ENCODE data around the gene AGFG2. TPM values are rescaled to one million over a fixed set of nuclear protein-coding genes. Genes with fewer than 3 reads are reported as not detected.
A peak's percentile ranks its signal among the peaks of the same experiment; 100 is the strongest.

AGFG2 gene
- total RNA-seq, 1 experiment from 2014 or later: 42.5 TPM

- no peak overlapping the region for H3K27ac ChIP-seq (ENCODE audit: low read length)
- in situ Hi-C loops (cut with HindIII; ENCODE audit: low pct_unique_long_range_greater_than_20kb, low sequenced_read_pairs) (no loop called here), intact Hi-C loops (cut with micrococcal nuclease; ENCODE audit: unreplicated experiment) (no loop called here)
- H3K9me3 ChIP-seq (ENCODE audit: control insufficient read depth, insufficient read depth, low read depth, low read length): no peaks in the 10 kb centered on the region
- POLR2A ChIA-PET: interaction anchor here (0.6 kb wide), 1 partner anchor 35 kb away, joined by 3 read pairs; no protein-coding TSS in a partner anchor
- H3K36me3 ChIP-seq (ENCODE audit: control insufficient read depth, insufficient read depth, low read length): no peaks in the 10 kb centered on the region
- CTCF ChIA-PET: interaction anchor here (0.7 kb wide), 1 partner anchor 1478 kb away, joined by 7 read pairs; no protein-coding TSS in a partner anchor
- DNase-seq (ENCODE audit: low read depth, low spot score) (no peak), ATAC-seq (0 out of 2 replicates have a peak, but pooled peaks have one; percentile 4)
- no peak for TF ChIP-seq TCF7L2 (IDR thresholded peaks at IDR 0.05; ENCODE audit: low read depth, low read length)
- H3K4me3 ChIP-seq (ENCODE audit: low read depth in 2 of 2, low read length in 2 of 2): no peak overlapping the region
- peaks cover 11% of the 10 kb centered on the region for H3K4me1 ChIP-seq (ENCODE audit: control insufficient read depth, insufficient read depth, low read length)
- no peaks in the 10 kb centered on the region for H3K27me3 ChIP-seq (ENCODE audit: control insufficient read depth, insufficient read depth, low read length)
- BruUV-seq (replicated peaks): no TSS peak
Measured at GRCh38 chr7:100490483-100491191, 48.4 kb upstream of the AGFG2 start.

DNA sequence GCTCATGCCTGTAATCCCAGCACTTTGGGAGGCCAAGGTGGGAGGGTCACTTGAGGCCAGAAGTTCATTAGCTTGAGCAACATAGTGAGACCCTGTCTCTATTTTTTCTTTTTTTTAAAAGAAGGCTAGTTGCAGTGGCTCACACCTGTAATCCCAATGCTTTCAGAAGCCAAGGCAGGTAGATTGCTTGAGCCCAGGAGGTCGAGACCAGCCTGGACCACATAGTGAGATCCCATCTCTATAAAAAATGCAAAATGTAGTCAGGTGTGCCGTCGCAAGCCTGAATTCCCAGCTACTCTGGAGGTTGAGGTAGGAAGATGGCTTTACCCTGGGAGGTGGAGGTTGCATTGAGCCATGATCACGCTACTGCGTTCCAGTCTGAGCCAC is 47.8 kb upstream of the AGFG2 start:
- H3K27ac ChIP-seq (ENCODE audit: low read length): no peak overlapping the region
- no peaks in the 10 kb centered on the region for H3K9me3 ChIP-seq (ENCODE audit: control insufficient read depth, insufficient read depth, low read depth, low read length)
- intact Hi-C loops (cut with micrococcal nuclease; ENCODE audit: unreplicated experiment) (no loop called here), in situ Hi-C loops (cut with HindIII; ENCODE audit: low pct_unique_long_range_greater_than_20kb, low sequenced_read_pairs) (no loop called here)
- no peaks in the 10 kb centered on the region for H3K27me3 ChIP-seq (ENCODE audit: control insufficient read depth, insufficient read depth, low read length)
- ChIA-PET POLR2A (no interaction called here), CTCF (interaction anchor here (0.7 kb wide), 1 partner anchor 1477 kb away, joined by 7 read pairs; no protein-coding TSS in a partner anchor)
- no peak for ATAC-seq
- no TSS peak for BruUV-seq (replicated peaks)
- no peaks in the 10 kb centered on the region for H3K36me3 ChIP-seq (ENCODE audit: control insufficient read depth, insufficient read depth, low read length)
- no peak overlapping the region for H3K4me3 ChIP-seq (ENCODE audit: low read depth in 2 of 2, low read length in 2 of 2)
- TF ChIP-seq POLR2AphosphoS5 (IDR thresholded peaks at IDR 0.05; ENCODE audit: low read depth, low read length): no peak
- DNase-seq (ENCODE audit: low read depth, low spot score): no peak
- peaks cover 5% of the 10 kb centered on the region; the same call in 1 of the 2 replicates for H3K4me1 ChIP-seq (ENCODE audit: control insufficient read depth, insufficient read depth, low read length)

- intact Hi-C loops (cut with micrococcal nuclease; ENCODE audit: unreplicated experiment) (no loop called here), in situ Hi-C loops (cut with HindIII; ENCODE audit: low pct_unique_long_range_greater_than_20kb, low sequenced_read_pairs) (no loop called here)
- TF ChIP-seq CTCF (IDR thresholded peaks at IDR 0.05) (no peak), TCF7L2 (IDR thresholded peaks at IDR 0.05; ENCODE audit: low read depth, low read length) (no peak), SIN3A (IDR thresholded peaks at IDR 0.05; ENCODE audit: borderline replicate concordance, insufficient read depth, low read depth, low read length) (no peak), POLR2AphosphoS5 (IDR thresholded peaks at IDR 0.05; ENCODE audit: low read depth, low read length) (no peak)
- TF ChIP-seq, protein P1, sequence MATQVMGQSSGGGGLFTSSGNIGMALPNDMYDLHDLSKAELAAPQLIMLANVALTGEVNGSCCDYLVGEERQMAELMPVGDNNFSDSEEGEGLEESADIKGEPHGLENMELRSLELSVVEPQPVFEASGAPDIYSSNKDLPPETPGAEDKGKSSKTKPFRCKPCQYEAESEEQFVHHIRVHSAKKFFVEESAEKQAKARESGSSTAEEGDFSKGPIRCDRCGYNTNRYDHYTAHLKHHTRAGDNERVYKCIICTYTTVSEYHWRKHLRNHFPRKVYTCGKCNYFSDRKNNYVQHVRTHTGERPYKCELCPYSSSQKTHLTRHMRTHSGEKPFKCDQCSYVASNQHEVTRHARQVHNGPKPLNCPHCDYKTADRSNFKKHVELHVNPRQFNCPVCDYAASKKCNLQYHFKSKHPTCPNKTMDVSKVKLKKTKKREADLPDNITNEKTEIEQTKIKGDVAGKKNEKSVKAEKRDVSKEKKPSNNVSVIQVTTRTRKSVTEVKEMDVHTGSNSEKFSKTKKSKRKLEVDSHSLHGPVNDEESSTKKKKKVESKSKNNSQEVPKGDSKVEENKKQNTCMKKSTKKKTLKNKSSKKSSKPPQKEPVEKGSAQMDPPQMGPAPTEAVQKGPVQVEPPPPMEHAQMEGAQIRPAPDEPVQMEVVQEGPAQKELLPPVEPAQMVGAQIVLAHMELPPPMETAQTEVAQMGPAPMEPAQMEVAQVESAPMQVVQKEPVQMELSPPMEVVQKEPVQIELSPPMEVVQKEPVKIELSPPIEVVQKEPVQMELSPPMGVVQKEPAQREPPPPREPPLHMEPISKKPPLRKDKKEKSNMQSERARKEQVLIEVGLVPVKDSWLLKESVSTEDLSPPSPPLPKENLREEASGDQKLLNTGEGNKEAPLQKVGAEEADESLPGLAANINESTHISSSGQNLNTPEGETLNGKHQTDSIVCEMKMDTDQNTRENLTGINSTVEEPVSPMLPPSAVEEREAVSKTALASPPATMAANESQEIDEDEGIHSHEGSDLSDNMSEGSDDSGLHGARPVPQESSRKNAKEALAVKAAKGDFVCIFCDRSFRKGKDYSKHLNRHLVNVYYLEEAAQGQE (IDR thresholded peaks at IDR 0.05; ENCODE audit: insufficient read depth in 1 of 2, low read depth in 2 of 2, low read length in 1 of 2): no peak
- Histone ChIP-seq H3K27me3 (ENCODE audit: control insufficient read depth, insufficient read depth, low read length) (no peaks in the 10 kb centered on the region), H3K27ac (ENCODE audit: low read length) (no peak overlapping the region), H3K9me3 (ENCODE audit: control insufficient read depth, insufficient read depth, low read depth, low read length) (no peaks in the 10 kb centered on the region), H3K36me3 (ENCODE audit: control insufficient read depth, insufficient read depth, low read length) (no peaks in the 10 kb centered on the region), H3K4me1 (ENCODE audit: control insufficient read depth, insufficient read depth, low read length) (no peaks in the 10 kb centered on the region), H3K4me3 (ENCODE audit: low read depth in 2 of 2, low read length in 2 of 2) (no peak overlapping the region)
- BruUV-seq (replicated peaks): no TSS peak
- ATAC-seq: no peak
- ChIA-PET POLR2A (interaction anchor here (0.6 kb wide), 1 partner anchor 46 kb away, joined by 10 read pairs; the partner anchor contains the start of gene AGFG2), CTCF (no interaction called here)
- no peak for DNase-seq (ENCODE audit: low read depth, low spot score)
Measured at GRCh38 chr7:100492738-100493475, 46.1 kb upstream of the AGFG2 start.

Measured in Panc1 (cell line).